HepG2 (cell line): Measurements from ENCODE around the gene ADARB2. TPM values are rescaled to one million over a fixed set of nuclear protein-coding genes. Genes with fewer than 3 reads are reported as not detected.
A peak's percentile ranks its signal among the peaks of the same experiment; 100 is the strongest.

Source experiments
- ATAC-seq: fragments of 200-7000 bp; cut with Tn5 transposase; 3 replicates; pipeline ENCODE4 v1.9.1; 2020; ENCODE audit warnings: mild to moderate bottlenecking, moderate library complexity
- BruUV-seq: library from RNA; stranded (reverse); fragments of 400-500 nt; replicated peaks from 2 replicates; lab custom pipeline; 2021; lab: Mats Ljungman, UMichigan
- CTCF ChIA-PET: fragments of 300-600 bp; formaldehyde crosslinking; extraction: SDS; loops from one replicate; lab custom pipeline; 2021; ENCODE audit warnings: low total read pairs, inconsistent platforms, low intra/inter-chr PET ratio; lab: Yijun Ruan, JAX
- POLR2A ChIA-PET: fragments of 350-600 bp; sonication (Branson Sonifier 250); formaldehyde crosslinking; loops from one replicate; lab custom pipeline; 2020; ENCODE audit warnings: antibody characterized with exemption, inconsistent platforms; lab: Yijun Ruan, JAX
- DNase-seq: peaks from one replicate; pipeline ENCODE4 v3.0.0-alpha.2; 2015; ENCODE audit warnings: low spot score
- FAIRE-seq: peaks from 3 replicates; lab custom pipeline; 2011; peaks lifted over from hg19 to GRCh38; lab: Jason Lieb, UNC
- H2AFZ ChIP-seq: one replicate; pipeline ENCODE4 v1.6.1; 2011; ENCODE audit warnings: low read length, inconsistent platforms
- H3K27ac ChIP-seq: fragments of 300-600 bp; 3 replicates; pipeline ENCODE4 v1.8.0; 2011; ENCODE audit warnings: mixed run types, mild to moderate bottlenecking, mixed read lengths, low read length, inconsistent platforms; ENCODE audit not compliant: insufficient read depth; ENCODE audit errors: extremely low read length
- H3K27me3 ChIP-seq, 2 experiments: fragments of 200-600 bp in 1 of 2; 2 replicates in 1 of 2; 3 replicates in 1 of 2; pipeline versions ENCODE4 v1.6.0 to v1.8.0; 2011; ENCODE audit warnings: low read length in 2 of 2, mild to moderate bottlenecking in 2 of 2, moderate library complexity in 2 of 2, inconsistent platforms in 1 of 2; ENCODE audit not compliant: insufficient read depth in 2 of 2, control insufficient read depth in 1 of 2
- H3K36me3 ChIP-seq, 2 experiments: fragments of 200-600 bp in 1 of 2; replicated peaks in 1 of 2; 2 replicates in 1 of 2; 3 replicates in 1 of 2; pipeline versions ENCODE4 v1.5.1 to v1.8.0; 2011; ENCODE audit warnings: low read length in 2 of 2, inconsistent platforms in 1 of 2; ENCODE audit not compliant: insufficient read depth in 2 of 2, control insufficient read depth in 1 of 2
- H3K4me1 ChIP-seq: 2 replicates; pipeline ENCODE4 v1.5.1; 2012; ENCODE audit warnings: low read length, inconsistent platforms; ENCODE audit not compliant: insufficient read depth
- H3K4me2 ChIP-seq: 2 replicates; pipeline ENCODE4 v1.6.0; 2011; ENCODE audit warnings: low read depth, low read length, inconsistent platforms
- H3K4me3 ChIP-seq, 3 experiments: fragments of 200-600 bp in 1 of 3; sonication (generic), shearing (Covaris generic) in 1 of 3; replicated peaks in 1 of 3; 2 replicates each; pipeline ENCODE4 v1.5.1; 2011 to 2016; ENCODE audit warnings: low read length in 3 of 3, inconsistent platforms in 2 of 3, low read depth in 2 of 3, mild to moderate bottlenecking in 2 of 3, control low read depth in 1 of 3, mixed read lengths in 1 of 3; ENCODE audit not compliant: insufficient read depth in 1 of 3
- H3K79me2 ChIP-seq: one replicate; pipeline ENCODE4 v1.6.1; 2011; ENCODE audit warnings: low read length, inconsistent platforms; ENCODE audit not compliant: insufficient read depth
- H3K9ac ChIP-seq: 2 replicates; pipeline ENCODE4 v1.6.0; 2011; ENCODE audit warnings: mild to moderate bottlenecking, low read depth, low read length, inconsistent platforms; ENCODE audit not compliant: insufficient read depth
- H3K9me3 ChIP-seq: 2 replicates; pipeline ENCODE4 v1.5.1; 2012; ENCODE audit warnings: mild to moderate bottlenecking, low read length
- H4K20me1 ChIP-seq: 2 replicates; pipeline ENCODE4 v1.6.0; 2011; ENCODE audit warnings: inconsistent platforms, mild to moderate bottlenecking, low read length, moderate library complexity; ENCODE audit not compliant: insufficient read depth
- CAMTA2 ChIP-seq: sonication (generic); formaldehyde crosslinking; IDR thresholded peaks from 2 replicates; pipeline ENCODE4 v1.4.0; 2020; ENCODE audit warnings: mild to moderate bottlenecking, missing genetic modification reagents, borderline replicate concordance
- ELF3 ChIP-seq: IDR thresholded peaks from 2 replicates; pipeline ENCODE4 v1.6.1; 2016; ENCODE audit warnings: missing genetic modification reagents, missing compliant biosample characterization
- HIVEP1 ChIP-seq: sonication (generic); formaldehyde crosslinking; IDR thresholded peaks from 2 replicates; pipeline ENCODE4 v1.4.0; 2020; ENCODE audit warnings: mild to moderate bottlenecking, missing genetic modification reagents
- IRF2 ChIP-seq: IDR thresholded peaks from 2 replicates; pipeline ENCODE4 v1.6.1; 2018; ENCODE audit warnings: missing genetic modification reagents, missing compliant biosample characterization
- ZFP41 ChIP-seq: sonication (generic); formaldehyde crosslinking; IDR thresholded peaks from 2 replicates; pipeline ENCODE4 v1.4.0; 2020; ENCODE audit warnings: mild to moderate bottlenecking, missing genetic modification reagents, borderline replicate concordance
- ZNF850 ChIP-seq: sonication (generic); formaldehyde crosslinking; conservative IDR thresholded peaks from 2 replicates; pipeline ENCODE4 v1.9.0; 2021; ENCODE audit warnings: mild to moderate bottlenecking, missing genetic modification reagents
- WGBS: methylation state at CpG from one replicate; pipeline ENCODE4 v1.1.6; 2017; ENCODE audit warnings: low lambda C conversion rate; 5-methylcytosine and 5-hydroxymethylcytosine counted together
- in situ Hi-C: cut with HindIII; loops from 2 replicates; pipeline ENCODE4 v1.10.0; 2017; ENCODE audit warnings: low pct_unique_long_range_greater_than_20kb; ENCODE audit not compliant: extremely low pct_ligation_motif_present
- intact Hi-C: fragments of 100-400 bp; cut with micrococcal nuclease; formaldehyde crosslinking; loops from one replicate; pipeline ENCODE4 v1.10.0; 2022; ENCODE audit not compliant: unreplicated experiment
- polyA plus RNA-seq, 8 experiments: library from polyadenylated mRNA; depleted of rRNA in 3 of 8; stranded (reverse) in 7 of 8; unstranded in 1 of 8; fragments of >200 nt; fragmentation: Illumina TruSeq in 4 of 8; extraction: Trizol in 4 of 8; gene quantifications; 2 replicates each; pipeline versions ENCODE4 v1.2.1 to v1.2.3, GENCODE V29; 2011 to 2016; ENCODE audit warnings: low read depth in 4 of 8, missing spikeins in 1 of 8, mixed read lengths in 1 of 8; ENCODE audit not compliant: insufficient read depth in 1 of 8
- total RNA-seq, 5 experiments: library from RNA; depleted of rRNA; stranded (reverse); fragments of >200 nt; fragmentation: Illumina TruSeq; extraction: Trizol; gene quantifications; 2 replicates each; pipeline ENCODE4 v1.2.3, GENCODE V29; 2016; ENCODE audit warnings: low read depth in 1 of 5
- TF ChIP-seq, protein P1 (sequence below): sonication (generic); formaldehyde crosslinking; IDR thresholded peaks from 2 replicates; pipeline ENCODE4 v1.8.0; 2023; ENCODE audit warnings: mild to moderate bottlenecking, missing genetic modification reagents

ADARB2 gene
- total and polyA plus RNA-seq, 2 of the 13 experiments (the other 11 are each of a cell fraction or from before 2014, with no cell fraction given), result not detected

DNA sequence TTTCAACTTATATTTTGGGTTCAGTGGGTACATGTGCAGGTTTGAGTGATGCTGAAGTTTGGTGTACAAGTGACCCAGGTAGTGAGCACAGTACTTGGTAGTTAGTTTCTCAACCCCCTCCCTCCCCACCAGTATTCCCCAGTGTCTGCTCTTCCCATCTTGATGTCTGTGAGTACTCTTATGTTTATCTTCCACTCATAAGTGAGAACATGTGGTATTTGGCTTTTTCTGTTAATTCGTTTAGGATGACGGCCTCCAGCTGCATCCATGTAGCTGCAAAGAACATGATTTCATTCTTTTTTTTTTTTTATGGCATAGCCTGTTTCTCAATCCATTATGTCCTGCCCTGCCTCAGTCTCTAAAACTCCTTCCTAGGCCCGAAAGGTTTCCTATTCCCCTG, 459.0 kb downstream of the ADARB2 start:
- no peak overlapping the region for H3K27ac ChIP-seq
- no peak for TF ChIP-seq IRF2 (CRISPR knock-in tag)
- H3K4me1 ChIP-seq, result no peaks in the 10 kb centered on the region
- in situ Hi-C loops (no loop called here), intact Hi-C loops (no loop called here)
- BruUV-seq, result no TSS peak
- H3K9ac ChIP-seq, result no peak overlapping the region
- no peak overlapping the region for H3K4me3 ChIP-seq
- POLR2A ChIA-PET, result no interaction called here
- no peak overlapping the region for H2AFZ ChIP-seq
- H3K36me3 ChIP-seq, result no peaks in the 10 kb centered on the region
- peaks cover 0 to 34% of the 10 kb centered on the region in 2 experiments; a peak in 4 of 5 replicates for H3K27me3 ChIP-seq
- CTCF ChIA-PET, result no interaction called here
- no peaks in the 10 kb centered on the region for H3K9me3 ChIP-seq
- no peaks in the 10 kb centered on the region for H4K20me1 ChIP-seq
- no peak for DNase-seq
- no peak for ATAC-seq
- H3K4me2 ChIP-seq, result no peak overlapping the region
- H3K79me2 ChIP-seq, result no peaks in the 10 kb centered on the region
- FAIRE-seq, result no peak
- whole genome bisulfite sequencing, result 9% methylated on average over 3 of the region's 3 CpGs

DNA sequence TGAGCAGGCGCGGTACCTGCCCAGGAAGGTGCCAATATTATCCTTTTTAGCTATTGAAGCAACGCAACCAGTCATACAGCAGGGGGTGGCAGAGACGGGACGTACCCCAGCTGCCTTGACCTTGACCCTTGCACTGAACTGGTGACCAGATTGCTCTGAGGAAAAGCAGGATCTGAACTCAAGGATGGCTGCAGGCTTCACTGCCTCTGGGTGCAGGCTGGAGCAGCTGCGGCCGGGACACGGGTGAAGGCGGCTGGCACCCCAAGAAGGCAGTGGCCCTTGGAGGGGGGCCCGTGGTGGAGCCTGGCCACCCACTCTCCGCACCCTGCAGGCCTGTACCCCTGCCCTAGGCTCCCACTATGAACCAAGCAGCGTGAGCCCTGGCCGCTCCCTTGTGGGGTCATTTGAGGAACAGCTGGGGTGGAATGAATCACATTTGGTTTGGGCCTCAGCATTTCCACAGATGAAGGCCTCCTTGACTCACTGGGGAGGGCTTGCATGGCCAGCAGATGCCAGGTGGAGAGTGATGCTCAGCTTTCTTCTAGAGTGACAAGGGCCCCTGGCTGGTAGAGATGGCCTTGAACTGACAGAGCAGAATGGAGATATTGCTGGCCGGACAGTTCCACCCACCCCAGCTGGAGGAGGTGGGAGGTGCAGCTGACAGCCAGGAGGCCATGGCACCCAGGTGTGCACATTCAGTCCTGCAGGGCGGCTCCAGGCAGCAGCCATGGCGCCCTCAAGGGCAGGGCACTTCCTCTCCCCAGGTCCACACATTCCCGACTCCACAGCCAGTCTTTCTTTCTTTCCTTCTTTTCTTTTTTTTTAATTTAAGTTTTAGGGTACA, 462.4 kb downstream of the ADARB2 start:
- BruUV-seq, result no TSS peak

More for the DNA sequence above, 462.4 kb downstream of the ADARB2 start:
- no peak for FAIRE-seq
- no peak overlapping the region for H3K27ac ChIP-seq
- H3K27me3 ChIP-seq, result peaks cover 6 to 47% of the 10 kb centered on the region in 2 experiments; a peak in 4 of 5 replicates
- TF ChIP-seq ZNF850 (CRISPR knock-in tag) (no peak), HIVEP1 (no peak), CAMTA2 (CRISPR knock-in tag) (no peak), ELF3 (CRISPR knock-in tag) (no peak), ZFP41 (no peak)
- TF ChIP-seq, protein P1, sequence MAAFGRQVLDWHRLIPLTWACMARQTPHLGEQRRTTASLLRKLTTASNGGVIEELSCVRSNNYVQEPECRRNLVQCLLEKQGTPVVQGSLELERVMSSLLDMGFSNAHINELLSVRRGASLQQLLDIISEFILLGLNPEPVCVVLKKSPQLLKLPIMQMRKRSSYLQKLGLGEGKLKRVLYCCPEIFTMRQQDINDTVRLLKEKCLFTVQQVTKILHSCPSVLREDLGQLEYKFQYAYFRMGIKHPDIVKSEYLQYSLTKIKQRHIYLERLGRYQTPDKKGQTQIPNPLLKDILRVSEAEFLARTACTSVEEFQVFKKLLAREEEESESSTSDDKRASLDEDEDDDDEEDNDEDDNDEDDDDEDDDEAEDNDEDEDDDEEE (CRISPR knock-in tag), result no peak
- TF ChIP-seq, all 625 proteins: peak for 0
- 43% methylated on average over 14 of the region's 17 CpGs for WGBS
- no peaks in the 10 kb centered on the region for H4K20me1 ChIP-seq
- no peaks in the 10 kb centered on the region for H3K4me1 ChIP-seq
- DNase-seq, result no peak
- H2AFZ ChIP-seq, result no peak overlapping the region
- no peak overlapping the region for H3K4me2 ChIP-seq
- no peaks in the 10 kb centered on the region for H3K79me2 ChIP-seq
- H3K36me3 ChIP-seq, result no peaks in the 10 kb centered on the region
- CTCF ChIA-PET, result no interaction called here
- no peaks in the 10 kb centered on the region for H3K9me3 ChIP-seq
- no peak overlapping the region for H3K4me3 ChIP-seq
- H3K9ac ChIP-seq, result no peak overlapping the region
- POLR2A ChIA-PET, result no interaction called here
- in situ Hi-C loops, result no loop called here
- ATAC-seq, result peak; percentile 49; the same call in 2 of the 3 replicates
- intact Hi-C loops, result no loop called here
